Smooth muscle cell (in vitro differentiated cells): ENCODE results near the gene WWOX. TPM values are rescaled to one million over a fixed set of nuclear protein-coding genes. Genes with fewer than 3 reads are reported as not detected.

ENCODE experiments used
- DNase-seq: peaks from one replicate; lab custom pipeline; 2025; ENCODE audit not compliant: unreplicated experiment; lab: John Stamatoyannopoulos, UW
- H2AFZ ChIP-seq: fragments of 200-600 bp; sonication (generic); 2 replicates; pipeline ENCODE4 v1.6.0; 2016; ENCODE audit warnings: antibody characterized with exemption, low read depth, mild to moderate bottlenecking
- H3F3A ChIP-seq: fragments of 200-600 bp; sonication (generic); 2 replicates; pipeline ENCODE4 v1.6.0; 2017; ENCODE audit warnings: antibody characterized with exemption, low read depth
- H3K27ac ChIP-seq: fragments of 200-600 bp; sonication (generic); 2 replicates; pipeline ENCODE4 v1.5.1; 2016; ENCODE audit warnings: low read depth, mild to moderate bottlenecking
- H3K27me3 ChIP-seq: fragments of 200-600 bp; sonication (generic); 2 replicates; pipeline ENCODE4 v1.6.1; 2016; ENCODE audit warnings: low read depth, mild to moderate bottlenecking
- H3K36me3 ChIP-seq: fragments of 200-600 bp; sonication (generic); 2 replicates; pipeline ENCODE4 v1.5.1; 2016; ENCODE audit warnings: low read depth
- H3K4me1 ChIP-seq: fragments of 200-600 bp; sonication (generic); 2 replicates; pipeline ENCODE4 v1.5.1; 2016; ENCODE audit warnings: low read depth
- H3K4me2 ChIP-seq: fragments of 200-600 bp; sonication (generic); 2 replicates; pipeline ENCODE4 v1.6.0; 2016; ENCODE audit warnings: mild to moderate bottlenecking
- H3K4me3 ChIP-seq: fragments of 200-600 bp; sonication (generic); 2 replicates; pipeline ENCODE4 v1.5.1; 2016; ENCODE audit warnings: mild to moderate bottlenecking
- H3K79me2 ChIP-seq: fragments of 200-600 bp; sonication (generic); 2 replicates; pipeline ENCODE4 v1.6.0; 2016; ENCODE audit warnings: low read depth, mild to moderate bottlenecking
- H3K9ac ChIP-seq: fragments of 200-600 bp; sonication (generic); 2 replicates; pipeline ENCODE4 v1.6.0; 2016; ENCODE audit warnings: low read depth
- H3K9me3 ChIP-seq: fragments of 200-600 bp; sonication (generic); replicated peaks from 2 replicates; pipeline ENCODE4 v1.5.1; 2016; ENCODE audit warnings: low read depth
- H4K20me1 ChIP-seq: fragments of 200-600 bp; sonication (generic); 2 replicates; pipeline ENCODE4 v1.6.0; 2016; ENCODE audit warnings: low read depth
- WGBS: methylation state at CpG from one replicate; pipeline ENCODE4 v1.1.7; 2016; ENCODE audit warnings: low lambda C conversion rate; 5-methylcytosine and 5-hydroxymethylcytosine counted together
- polyA plus RNA-seq: library from polyadenylated mRNA; unstranded; fragments of >200 nt; fragmentation: Nextera tagmentation; extraction: Ambion mirVana; gene quantifications from 2 replicates; pipeline ENCODE4 v1.2.1, GENCODE V29; 2016
- total RNA-seq: library from RNA; depleted of rRNA; stranded (reverse); fragments of >200 nt; gene quantifications from 2 replicates; pipeline ENCODE4 v1.2.3, GENCODE V29; 2014
- TF ChIP-seq, protein P1 (sequence below): fragments of 200-600 bp; sonication (generic); IDR thresholded peaks from 2 replicates; pipeline ENCODE4 v1.5.1; 2017; ENCODE audit warnings: borderline replicate concordance, mild to moderate bottlenecking, antibody characterized with exemption; ENCODE audit not compliant: insufficient read depth, poor library complexity, severe bottlenecking

The WWOX gene
- total and polyA plus RNA-seq, 2 experiments from 2014 or later = 7.5 to 14.0 TPM

GRCh38 chr16:78430281-78430680 is 330.8 kb downstream of the WWOX start:
- H4K20me1 ChIP-seq = no peaks in the 10 kb centered on the region
- 97% methylated on average over 4 of the region's 4 CpGs for WGBS

DNA sequence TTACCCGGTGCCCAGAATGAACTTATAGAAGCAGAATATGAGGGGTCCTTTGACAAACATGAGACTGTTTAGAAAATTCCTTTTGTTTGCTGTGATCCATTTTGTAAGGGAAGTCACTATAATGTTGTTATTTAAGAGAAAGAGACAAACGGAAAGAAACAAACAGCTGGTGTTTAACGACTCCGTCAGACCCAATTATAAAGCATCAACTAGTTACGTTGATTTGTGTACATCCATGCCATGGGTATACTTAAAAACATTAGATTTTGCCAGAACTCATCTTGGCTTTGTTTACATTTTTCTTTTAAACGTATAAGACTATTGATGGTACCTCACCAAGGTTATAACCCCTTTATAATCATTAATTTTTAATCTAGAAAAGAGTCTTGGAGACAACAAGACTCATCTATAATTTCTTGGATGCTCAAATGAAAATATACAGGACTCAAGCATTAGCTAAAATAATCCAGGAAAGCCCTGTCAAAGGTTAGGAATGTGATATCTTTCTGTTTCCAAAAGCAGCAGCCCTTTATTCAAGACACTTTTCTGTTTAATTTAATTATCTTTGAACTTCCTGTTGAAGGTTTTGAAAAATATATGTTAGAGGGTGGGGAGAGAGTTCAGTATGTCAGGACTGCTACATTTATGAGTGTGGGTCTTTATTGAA is 331.7 kb downstream of the WWOX start:
- Histone ChIP-seq H4K20me1 (no peaks in the 10 kb centered on the region), H3K79me2 (no peaks in the 10 kb centered on the region), H2AFZ (no peak overlapping the region), H3F3A (no peaks in the 10 kb centered on the region), H3K36me3 (no peaks in the 10 kb centered on the region), H3K9ac (no peak overlapping the region), H3K9me3 (no peaks in the 10 kb centered on the region), H3K4me3 (no peak overlapping the region), H3K4me2 (peak overlapping the region; percentile 4), H3K27ac (no peak overlapping the region), H3K27me3 (no peaks in the 10 kb centered on the region), H3K4me1 (no peaks in the 10 kb centered on the region)
- TF ChIP-seq, protein P1, sequence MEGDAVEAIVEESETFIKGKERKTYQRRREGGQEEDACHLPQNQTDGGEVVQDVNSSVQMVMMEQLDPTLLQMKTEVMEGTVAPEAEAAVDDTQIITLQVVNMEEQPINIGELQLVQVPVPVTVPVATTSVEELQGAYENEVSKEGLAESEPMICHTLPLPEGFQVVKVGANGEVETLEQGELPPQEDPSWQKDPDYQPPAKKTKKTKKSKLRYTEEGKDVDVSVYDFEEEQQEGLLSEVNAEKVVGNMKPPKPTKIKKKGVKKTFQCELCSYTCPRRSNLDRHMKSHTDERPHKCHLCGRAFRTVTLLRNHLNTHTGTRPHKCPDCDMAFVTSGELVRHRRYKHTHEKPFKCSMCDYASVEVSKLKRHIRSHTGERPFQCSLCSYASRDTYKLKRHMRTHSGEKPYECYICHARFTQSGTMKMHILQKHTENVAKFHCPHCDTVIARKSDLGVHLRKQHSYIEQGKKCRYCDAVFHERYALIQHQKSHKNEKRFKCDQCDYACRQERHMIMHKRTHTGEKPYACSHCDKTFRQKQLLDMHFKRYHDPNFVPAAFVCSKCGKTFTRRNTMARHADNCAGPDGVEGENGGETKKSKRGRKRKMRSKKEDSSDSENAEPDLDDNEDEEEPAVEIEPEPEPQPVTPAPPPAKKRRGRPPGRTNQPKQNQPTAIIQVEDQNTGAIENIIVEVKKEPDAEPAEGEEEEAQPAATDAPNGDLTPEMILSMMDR = no peak
- WGBS = 92% methylated on average over 6 of the region's 6 CpGs
- no peak for DNase-seq

More at GRCh38 chr16:78430281-78430680, 330.8 kb downstream of the WWOX start:
- Histone ChIP-seq H3K27ac (no peak overlapping the region), H3K4me1 (no peaks in the 10 kb centered on the region), H3K36me3 (no peaks in the 10 kb centered on the region), H3K4me2 (no peak overlapping the region), H3K9me3 (no peaks in the 10 kb centered on the region), H3K9ac (no peak overlapping the region), H3K27me3 (no peaks in the 10 kb centered on the region), H3K4me3 (no peak overlapping the region), H3K79me2 (no peaks in the 10 kb centered on the region), H2AFZ (no peak overlapping the region), H3F3A (no peaks in the 10 kb centered on the region)
- TF ChIP-seq, protein P1 = no peak
- no peak for DNase-seq

DNA sequence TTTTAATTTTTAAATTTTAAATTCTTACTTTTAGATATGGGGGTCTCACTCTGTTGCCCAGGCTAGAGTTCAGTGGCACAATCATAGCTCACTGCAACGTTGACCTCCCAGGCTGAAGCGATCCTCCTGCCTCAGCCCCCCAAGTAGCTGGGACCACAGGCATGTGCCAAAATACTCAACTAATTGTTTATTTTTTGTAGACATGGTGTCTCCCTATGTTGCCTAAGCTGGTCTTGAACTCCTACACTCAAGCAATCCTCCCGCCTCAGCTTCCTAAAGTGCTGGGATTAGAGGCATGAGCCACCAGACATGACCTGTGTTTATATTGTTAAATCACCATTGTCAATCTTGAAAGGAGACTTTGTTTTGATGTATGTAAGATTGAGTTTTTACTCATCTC is 332.2 kb downstream of the WWOX start:
- H2AFZ ChIP-seq = no peak overlapping the region
- H3K4me3 ChIP-seq = no peak overlapping the region
- no peaks in the 10 kb centered on the region for H3K79me2 ChIP-seq
- H3K9me3 ChIP-seq = no peaks in the 10 kb centered on the region
- DNase-seq = no peak
- no peaks in the 10 kb centered on the region for H3F3A ChIP-seq
- H3K36me3 ChIP-seq = no peaks in the 10 kb centered on the region
- no peaks in the 10 kb centered on the region for H4K20me1 ChIP-seq
- TF ChIP-seq, protein P1 = no peak
- H3K9ac ChIP-seq = no peak overlapping the region
- no peak overlapping the region for H3K27ac ChIP-seq
- H3K27me3 ChIP-seq = no peaks in the 10 kb centered on the region
- H3K4me1 ChIP-seq = no peaks in the 10 kb centered on the region
- WGBS = 57% methylated on average over 3 of the region's 3 CpGs
- no peak overlapping the region for H3K4me2 ChIP-seq

GRCh38 chr16:78432451-78432850 is 333.0 kb downstream of the WWOX start:
- Histone ChIP-seq H3K79me2 (no peaks in the 10 kb centered on the region), H3K36me3 (no peaks in the 10 kb centered on the region), H3K27me3 (no peaks in the 10 kb centered on the region), H3K9me3 (no peaks in the 10 kb centered on the region), H3K4me1 (no peaks in the 10 kb centered on the region), H3K4me2 (no peak overlapping the region), H3F3A (no peaks in the 10 kb centered on the region), H3K4me3 (no peak overlapping the region), H2AFZ (no peak overlapping the region), H3K9ac (no peak overlapping the region), H3K27ac (no peak overlapping the region), H4K20me1 (no peaks in the 10 kb centered on the region)
- 94% methylated on average over 17 of the region's 17 CpGs for WGBS
- DNase-seq = no peak
- TF ChIP-seq, protein P1 = no peak
